Ascending aorta (tissue), 2 donors: ENCODE data around the gene ENAM. TPM values are rescaled to one million over a fixed set of nuclear protein-coding genes. Genes with fewer than 3 reads are reported as not detected.

ENCODE experiments used
- DNase-seq, 2 donors: peaks; one replicate each; pipeline ENCODE4 v3.0.0-alpha.2; 2019; ENCODE audit warnings: low spot score in 2 of 2
- H3K27ac ChIP-seq, 2 donors: fragments of 200-600 bp; sonication (generic); one replicate each; pipeline ENCODE4 v1.5.1; 2016 to 2017; ENCODE audit warnings: mild to moderate bottlenecking in 1 of 2
- H3K27me3 ChIP-seq: fragments of 200-600 bp; sonication (generic); one replicate; pipeline ENCODE4 v1.5.1; 2017
- H3K36me3 ChIP-seq, 2 donors: fragments of 200-600 bp; sonication (generic); one replicate each; pipeline ENCODE4 v1.5.1; 2016
- H3K4me1 ChIP-seq, 2 donors: fragments of 200-600 bp; sonication (generic); one replicate each; pipeline ENCODE4 v1.5.1; 2016 to 2017; ENCODE audit warnings: mild to moderate bottlenecking in 1 of 2
- H3K4me3 ChIP-seq, 2 donors: fragments of 200-600 bp; sonication (generic); one replicate each; pipeline ENCODE4 v1.5.1; 2016 to 2017; ENCODE audit warnings: mild to moderate bottlenecking in 1 of 2
- H3K9me3 ChIP-seq, 2 donors: fragments of 200-600 bp; sonication (generic); one replicate each; pipeline ENCODE4 v1.5.1; 2016
- CTCF ChIP-seq, 3 experiments: fragments of 200-600 bp in 2 of 3; fragments of 450-650 bp in 1 of 3; sonication (generic) in 2 of 3; IDR thresholded peaks; one replicate each; pipeline ENCODE4 v1.5.1; 2016 to 2019; ENCODE audit warnings: antibody characterized with exemption in 3 of 3, mild to moderate bottlenecking in 1 of 3, moderate library complexity in 1 of 3
- intact Hi-C: fragments of 100-400 bp; cut with DNase I; formaldehyde crosslinking; loops from one replicate; pipeline ENCODE4 v1.15.1; 2023
- total RNA-seq: library from RNA; depleted of rRNA; stranded (reverse); fragments of >200 nt; gene quantifications from one replicate; pipeline ENCODE4 v1.1.0, GENCODE V29; 2016

The ENAM gene
- total RNA-seq, 1 donor from 2014 or later: not detected

GRCh38 chr4:70591955-70592582, 36.5 kb upstream of the ENAM start, which contains the start of gene AMBN:
TSS of gene AMBN (plus strand) at chr4:70592256. CDS start at chr4:70592359, 103 bp downstream.
- no peaks in the 10 kb centered on the region for H3K27me3 ChIP-seq
- DNase-seq: no peak
- H3K36me3 ChIP-seq: no peaks in the 10 kb centered on the region
- no peaks in the 10 kb centered on the region for H3K9me3 ChIP-seq
- no peak within 1 kb of the TSS for H3K4me3 ChIP-seq
- no peak for TF ChIP-seq CTCF (IDR thresholded peaks at IDR 0.05)
- intact Hi-C loops: no loop called here
- H3K27ac ChIP-seq: no peak within 1 kb of the TSS
- H3K4me1 ChIP-seq: no peaks in the 10 kb centered on the region

- intact Hi-C loops: no loop called here
Measured at GRCh38 chr4:70594196-70594595, 34.3 kb upstream of the ENAM start.

GRCh38 chr4:70600305-70600704, 28.2 kb upstream of the ENAM start:
- Histone ChIP-seq H3K27ac (no peak overlapping the region), H3K4me1 (no peaks in the 10 kb centered on the region), H3K9me3 (no peaks in the 10 kb centered on the region), H3K27me3 (no peaks in the 10 kb centered on the region), H3K36me3 (no peaks in the 10 kb centered on the region), H3K4me3 (no peak overlapping the region)
- intact Hi-C loops: loop anchor here (2.0 to 10.0 kb wide), 3 partner anchors 88 to 1114 kb away; partner anchors contain the start of genes DCK and UTP3
- no peak for DNase-seq
- no peak for TF ChIP-seq CTCF (IDR thresholded peaks at IDR 0.05)

More at GRCh38 chr4:70594196-70594595, 34.3 kb upstream of the ENAM start:
- no peak for TF ChIP-seq CTCF (IDR thresholded peaks at IDR 0.05)
- no peaks in the 10 kb centered on the region for H3K9me3 ChIP-seq
- DNase-seq: no peak
- no peaks in the 10 kb centered on the region for H3K27me3 ChIP-seq
- H3K4me3 ChIP-seq: no peak overlapping the region
- H3K27ac ChIP-seq: no peak overlapping the region
- H3K36me3 ChIP-seq: no peaks in the 10 kb centered on the region
- H3K4me1 ChIP-seq: no peaks in the 10 kb centered on the region

GRCh38 chr4:70600977-70601376, 27.6 kb upstream of the ENAM start:
- Histone ChIP-seq H3K36me3 (no peaks in the 10 kb centered on the region), H3K27me3 (no peaks in the 10 kb centered on the region), H3K27ac (no peak overlapping the region), H3K4me1 (no peaks in the 10 kb centered on the region), H3K9me3 (no peaks in the 10 kb centered on the region), H3K4me3 (no peak overlapping the region)
- no peak for TF ChIP-seq CTCF (IDR thresholded peaks at IDR 0.05)
- intact Hi-C loops: loop anchor here (2.0 to 10.0 kb wide), 3 partner anchors 88 to 1114 kb away; partner anchors contain the start of genes DCK and UTP3
- DNase-seq: no peak

GRCh38 chr4:70601422-70602039, 27.0 kb upstream of the ENAM start:
- Histone ChIP-seq H3K4me3 (no peak overlapping the region), H3K36me3 (no peaks in the 10 kb centered on the region), H3K27me3 (no peaks in the 10 kb centered on the region), H3K4me1 (no peaks in the 10 kb centered on the region), H3K27ac (no peak overlapping the region), H3K9me3 (no peaks in the 10 kb centered on the region)
- TF ChIP-seq CTCF (IDR thresholded peaks at IDR 0.05): peak; percentile 54 to 70 (median 64)
- intact Hi-C loops: loop anchor here (2.0 to 10.0 kb wide), 3 partner anchors 87 to 1113 kb away; partner anchors contain the start of genes DCK and UTP3
- DNase-seq: peak in 1 of 2 donors; percentile 67
